ENCODE results near the gene ZBP1. TPM values are rescaled to one million over a fixed set of nuclear protein-coding genes. Genes with fewer than 3 reads are reported as not detected.

Gene ZBP1
- total RNA-seq, 3 donors from 2014 or later: 0.73 to 2.4 TPM; not detected in 1

GRCh38 chr20:57589728-57590484, 30.3 kb downstream of the ZBP1 start:
- H3K27me3 ChIP-seq: peaks cover 0 to 19% of the 10 kb centered on the region in 2 donors
- no peaks in the 10 kb centered on the region for H3K4me1 ChIP-seq
- H3K9me3 ChIP-seq: peaks cover 0 to 9% of the 10 kb centered on the region in 2 donors
- TF ChIP-seq POLR2AphosphoS5 (IDR thresholded peaks at IDR 0.05): no peak
- no peak for TF ChIP-seq POLR2A (IDR thresholded peaks at IDR 0.05)
- no peak for TF ChIP-seq CTCF (IDR thresholded peaks at IDR 0.05)
- DNase-seq (ENCODE audit: low spot score in 2 of 2): no peak
- intact Hi-C loops (cut with DNase I; ENCODE audit: low total_unique reads): loop anchor here (1.0 to 5.0 kb wide), 2 partner anchors 63 to 81 kb away; partner anchors contain the start of gene CTCFL
- no peaks in the 10 kb centered on the region for H3K36me3 ChIP-seq
- no peak overlapping the region for H3K27ac ChIP-seq
- no peak overlapping the region for H3K4me3 ChIP-seq

DNA sequence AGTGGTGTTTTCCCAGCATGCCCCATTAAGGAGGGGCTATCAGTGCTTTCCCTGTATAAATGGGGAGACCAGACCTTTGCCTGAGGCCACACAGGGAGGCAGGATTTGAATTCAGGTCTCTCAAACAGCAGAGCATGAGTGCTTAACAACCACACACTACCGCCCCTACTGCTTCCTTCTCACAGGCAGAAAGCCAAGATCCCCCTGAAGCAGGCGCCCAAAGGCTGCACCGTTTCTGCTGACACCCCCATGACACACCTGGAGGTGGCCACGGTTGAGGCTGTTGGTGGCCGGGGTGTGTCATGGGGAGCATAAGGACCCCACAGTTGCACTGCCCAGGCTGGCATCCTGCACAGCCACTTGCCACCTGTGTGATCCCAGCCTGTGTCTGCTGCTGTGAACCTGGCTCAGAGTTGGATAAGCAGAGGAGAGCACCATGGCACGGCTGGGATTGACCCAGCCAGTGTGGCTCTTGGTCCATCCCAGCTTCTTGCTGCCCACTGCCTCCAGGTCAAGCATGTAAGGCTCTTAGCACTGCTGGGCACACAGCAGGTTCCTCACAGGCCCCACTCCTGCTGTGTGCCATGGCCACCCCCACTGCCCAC, 31.0 kb downstream of the ZBP1 start:
- Histone ChIP-seq H3K4me1 (no peaks in the 10 kb centered on the region), H3K27ac (no peak overlapping the region), H3K27me3 (peaks cover 0 to 23% of the 10 kb centered on the region in 2 donors), H3K9me3 (peaks cover 0 to 9% of the 10 kb centered on the region in 2 donors), H3K4me3 (no peak overlapping the region), H3K36me3 (no peaks in the 10 kb centered on the region)
- TF ChIP-seq POLR2A (IDR thresholded peaks at IDR 0.05) (no peak), POLR2AphosphoS5 (IDR thresholded peaks at IDR 0.05) (no peak), CTCF (IDR thresholded peaks at IDR 0.05) (no peak)
- no peak for DNase-seq (ENCODE audit: low spot score in 2 of 2)
- intact Hi-C loops (cut with DNase I; ENCODE audit: low total_unique reads): no loop called here

- DNase-seq (ENCODE audit: low spot score in 2 of 2): no peak
- Histone ChIP-seq H3K27ac (no peak overlapping the region), H3K9me3 (peaks cover 0 to 9% of the 10 kb centered on the region in 2 donors), H3K36me3 (no peaks in the 10 kb centered on the region), H3K27me3 (peaks cover 0 to 29% of the 10 kb centered on the region in 2 donors), H3K4me1 (no peaks in the 10 kb centered on the region), H3K4me3 (no peak overlapping the region)
- TF ChIP-seq POLR2A (IDR thresholded peaks at IDR 0.05) (no peak), POLR2AphosphoS5 (IDR thresholded peaks at IDR 0.05) (no peak), CTCF (IDR thresholded peaks at IDR 0.05) (no peak)
- intact Hi-C loops (cut with DNase I; ENCODE audit: low total_unique reads): no loop called here
Measured at GRCh38 chr20:57588596-57588995, 31.6 kb downstream of the ZBP1 start.

DNA sequence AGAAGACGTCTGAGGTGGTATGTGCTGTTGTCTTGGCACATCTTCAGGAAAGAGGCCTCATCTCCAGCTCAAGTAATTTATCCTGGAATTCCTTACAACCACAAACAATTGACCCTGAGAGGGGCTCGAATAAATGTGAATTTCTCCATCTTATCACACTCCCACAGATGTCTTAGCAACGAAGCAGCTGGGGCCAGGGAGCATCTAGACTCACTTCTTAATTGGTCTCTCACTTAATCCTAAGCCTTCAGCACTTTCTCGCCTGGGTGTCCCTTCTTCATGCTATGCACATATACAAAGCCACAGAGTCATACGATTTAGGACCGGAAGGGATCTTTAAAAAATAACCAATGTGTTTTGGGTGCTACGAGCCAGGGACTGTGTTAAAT, 32.2 kb downstream of the ZBP1 start:
- Histone ChIP-seq H3K27ac (no peak overlapping the region), H3K36me3 (no peaks in the 10 kb centered on the region), H3K4me1 (no peaks in the 10 kb centered on the region), H3K27me3 (peaks cover 0 to 35% of the 10 kb centered on the region in 2 donors), H3K9me3 (peaks cover 0 to 9% of the 10 kb centered on the region in 2 donors), H3K4me3 (no peak overlapping the region)
- intact Hi-C loops (cut with DNase I; ENCODE audit: low total_unique reads): no loop called here
- TF ChIP-seq POLR2AphosphoS5 (IDR thresholded peaks at IDR 0.05) (no peak), CTCF (IDR thresholded peaks at IDR 0.05) (no peak), POLR2A (IDR thresholded peaks at IDR 0.05) (no peak)
- no peak for DNase-seq (ENCODE audit: low spot score in 2 of 2)

Measured in breast epithelium (tissue), 4 donors.